Stimulated activated CD8-positive, alpha-beta memory T cell treated with anti-CD3 and anti-CD28 coated beads, Interleukin-12 subunit alpha, Interleukin-12 subunit beta, amount 100 ng/mL, for 1 hour (primary cell): ENCODE results near the gene AKR7A2.
"Not testable (repeated sequence)": the region's sequence is repeated elsewhere in the genome, so short reads cannot be mapped to it uniquely, and the experiment has no call there.

Experiments used
- DNase-seq: peaks from one replicate; pipeline ENCODE4 v3.0.0-alpha.2; 2020; ENCODE audit warnings: low read depth

The AKR7A2 gene

GRCh38 chr1:19304081-19304480 lies 7.9 kb downstream of the AKR7A2 start:
- not testable (repeated sequence) for DNase-seq

GRCh38 chr1:19300211-19300610 lies 11.7 kb downstream of the AKR7A2 start:
- DNase-seq = no peak

GRCh38 chr1:19294638-19295037 lies 17.3 kb downstream of the AKR7A2 start:
- no peak for DNase-seq

- DNase-seq = no peak
Observed at GRCh38 chr1:19289244-19289643, 22.7 kb downstream of the AKR7A2 start.

- not testable (repeated sequence) for DNase-seq
Observed at GRCh38 chr1:19288324-19289241, 23.4 kb downstream of the AKR7A2 start, which contains the start of gene AKR7A3. AKR7A3 (minus strand) TSS chr1:19288770; CDS start chr1:19288709, 61 bp downstream.

GRCh38 chr1:19287436-19288185 lies 24.3 kb downstream of the AKR7A2 start:
- DNase-seq = no peak

- DNase-seq = not testable (repeated sequence)
Observed at GRCh38 chr1:19285807-19286206, 26.1 kb downstream of the AKR7A2 start.

- DNase-seq = not testable (repeated sequence)
Observed at GRCh38 chr1:19285366-19285765, 26.6 kb downstream of the AKR7A2 start.

GRCh38 chr1:19284881-19285280 lies 27.1 kb downstream of the AKR7A2 start:
- no peak for DNase-seq

GRCh38 chr1:19283891-19284290 lies 28.1 kb downstream of the AKR7A2 start:
- DNase-seq = no peak

GRCh38 chr1:19274636-19275035 lies 37.3 kb downstream of the AKR7A2 start:
- no peak for DNase-seq

- not testable (repeated sequence) for DNase-seq
Observed at GRCh38 chr1:19273844-19274531, 38.0 kb downstream of the AKR7A2 start.

GRCh38 chr1:19273106-19273843 lies 38.7 kb downstream of the AKR7A2 start:
- no peak for DNase-seq

GRCh38 chr1:19272064-19272463 lies 39.9 kb downstream of the AKR7A2 start:
- DNase-seq = no peak

GRCh38 chr1:19270343-19270730 lies 41.6 kb downstream of the AKR7A2 start:
- not testable (repeated sequence) for DNase-seq

GRCh38 chr1:19269427-19270342 lies 42.3 kb downstream of the AKR7A2 start:
- DNase-seq = not testable (repeated sequence)

- no peak for DNase-seq
Observed at GRCh38 chr1:19268445-19268844, 43.5 kb downstream of the AKR7A2 start.

- no peak for DNase-seq
Observed at GRCh38 chr1:19262744-19263143, 49.2 kb downstream of the AKR7A2 start.

GRCh38 chr1:19262047-19262446 lies 49.9 kb downstream of the AKR7A2 start:
- DNase-seq = no peak
